Measurements from ENCODE around the gene KIRREL1.

The KIRREL1 gene

DNA sequence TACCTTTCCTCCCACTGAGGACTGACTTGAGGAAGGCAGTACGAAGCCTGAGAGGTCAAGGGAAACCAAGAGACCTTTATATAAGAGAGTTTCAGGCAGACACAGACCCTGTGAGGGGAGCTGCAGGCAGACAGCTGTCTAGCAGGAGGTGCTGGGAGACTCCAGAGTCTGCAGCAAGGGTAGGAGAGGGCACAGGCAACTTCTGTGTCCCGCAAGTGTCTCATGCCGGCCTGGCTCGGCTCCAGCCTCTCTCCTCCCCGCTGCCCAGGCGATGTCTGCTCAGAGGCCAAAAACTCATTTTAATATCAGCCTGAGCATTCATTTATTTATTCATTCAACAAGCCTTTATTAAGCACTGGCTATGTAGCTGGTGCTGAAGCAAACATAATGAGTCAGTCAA lies 83.0 kb downstream of the KIRREL1 start:
- no peaks in the 10 kb centered on the region for H3K9me3 ChIP-seq (ENCODE audit: control extremely low read depth in 1 of 5, control insufficient read depth in 4 of 5, insufficient read depth in 2 of 5, low read depth in 1 of 5, low read length in 4 of 5)
- no peak overlapping the region for H3K4me3 ChIP-seq (ENCODE audit: control insufficient read depth in 1 of 7, extremely low read depth in 1 of 7, insufficient read depth in 4 of 7, low read depth in 2 of 7, low read length in 6 of 7)
- no peak overlapping the region for H3K27ac ChIP-seq (ENCODE audit: insufficient read depth in 1 of 2, low read depth in 1 of 2, low read length in 2 of 2, poor library complexity in 1 of 2, severe bottlenecking in 2 of 2)
- ChIA-PET POLR2A (no interaction called here), CTCF (interaction anchor here (0.6 to 2.4 kb wide), 8 partner anchors 8 to 113 kb away, joined by 3 to 9 read pairs (median 3); no protein-coding TSS in a partner anchor)
- H3K36me3 ChIP-seq (ENCODE audit: control insufficient read depth in 4 of 4, insufficient read depth in 4 of 4, low read length in 3 of 4), result no peaks in the 10 kb centered on the region
- peaks cover 0 to 5% (median under 1%) of the 10 kb centered on the region in 4 experiments for H3K4me1 ChIP-seq (ENCODE audit: control extremely low read depth in 1 of 4, control insufficient read depth in 4 of 4, insufficient read depth in 4 of 4, low read length in 3 of 4)
- WGBS (ENCODE audit: insufficient coverage), result 100% methylated on average over 1 of the region's 6 CpGs
- no peak for DNase-seq
- H3K27me3 ChIP-seq (replicated peaks in 2 of 5; ENCODE audit: control insufficient read depth in 4 of 5, insufficient read depth in 5 of 5, low read length in 4 of 5), result no peaks in the 10 kb centered on the region

- CTCF ChIA-PET, result interaction anchor here (0.7 to 1.9 kb wide), 8 partner anchors 9 to 94 kb away, joined by 3 to 11 read pairs (median 3); no protein-coding TSS in a partner anchor
- H3K27me3 ChIP-seq (replicated peaks in 2 of 5; ENCODE audit: control insufficient read depth in 4 of 5, insufficient read depth in 5 of 5, low read length in 4 of 5), result no peaks in the 10 kb centered on the region
- WGBS (ENCODE audit: insufficient coverage), result 93% methylated on average over 20 of the region's 22 CpGs
- H3K27ac ChIP-seq (ENCODE audit: insufficient read depth in 1 of 2, low read depth in 1 of 2, low read length in 2 of 2, poor library complexity in 1 of 2, severe bottlenecking in 2 of 2), result no peak overlapping the region
- POLR2A ChIA-PET, result no interaction called here
- H3K36me3 ChIP-seq (ENCODE audit: control insufficient read depth in 4 of 4, insufficient read depth in 4 of 4, low read length in 3 of 4), result no peaks in the 10 kb centered on the region
- no peak for DNase-seq
- H3K4me1 ChIP-seq (ENCODE audit: control extremely low read depth in 1 of 4, control insufficient read depth in 4 of 4, insufficient read depth in 4 of 4, low read length in 3 of 4), result peaks cover 0 to 5% (median under 1%) of the 10 kb centered on the region in 4 experiments
- H3K9me3 ChIP-seq (ENCODE audit: control extremely low read depth in 1 of 5, control insufficient read depth in 4 of 5, insufficient read depth in 2 of 5, low read depth in 1 of 5, low read length in 4 of 5), result no peaks in the 10 kb centered on the region
- no peak overlapping the region for H3K4me3 ChIP-seq (ENCODE audit: control insufficient read depth in 1 of 7, extremely low read depth in 1 of 7, insufficient read depth in 4 of 7, low read depth in 2 of 7, low read length in 6 of 7)
Observed at GRCh38 chr1:158077411-158078256, 84.2 kb downstream of the KIRREL1 start.

GRCh38 chr1:158078569-158079080 lies 85.2 kb downstream of the KIRREL1 start:
- POLR2A ChIA-PET, result no interaction called here
- Histone ChIP-seq H3K27me3 (replicated peaks in 2 of 5; ENCODE audit: control insufficient read depth in 4 of 5, insufficient read depth in 5 of 5, low read length in 4 of 5) (no peaks in the 10 kb centered on the region), H3K9me3 (ENCODE audit: control extremely low read depth in 1 of 5, control insufficient read depth in 4 of 5, insufficient read depth in 2 of 5, low read depth in 1 of 5, low read length in 4 of 5) (no peaks in the 10 kb centered on the region), H3K4me1 (ENCODE audit: control extremely low read depth in 1 of 4, control insufficient read depth in 4 of 4, insufficient read depth in 4 of 4, low read length in 3 of 4) (peaks cover 0 to 5% (median under 1%) of the 10 kb centered on the region in 4 experiments), H3K4me3 (ENCODE audit: control insufficient read depth in 1 of 7, extremely low read depth in 1 of 7, insufficient read depth in 4 of 7, low read depth in 2 of 7, low read length in 6 of 7) (no peak overlapping the region), H3K27ac (ENCODE audit: insufficient read depth in 1 of 2, low read depth in 1 of 2, low read length in 2 of 2, poor library complexity in 1 of 2, severe bottlenecking in 2 of 2) (no peak overlapping the region), H3K36me3 (ENCODE audit: control insufficient read depth in 4 of 4, insufficient read depth in 4 of 4, low read length in 3 of 4) (no peaks in the 10 kb centered on the region)
- DNase-seq, result peak in 2 of 3 donors; percentile 10 to 34
- 62% methylated on average over 3 of the region's 4 CpGs for WGBS (ENCODE audit: insufficient coverage)
- CTCF ChIA-PET, result interaction anchor here (1.3 to 1.9 kb wide), 2 partner anchors 28 to 86 kb away, joined by 3 to 11 read pairs; no protein-coding TSS in a partner anchor

DNA sequence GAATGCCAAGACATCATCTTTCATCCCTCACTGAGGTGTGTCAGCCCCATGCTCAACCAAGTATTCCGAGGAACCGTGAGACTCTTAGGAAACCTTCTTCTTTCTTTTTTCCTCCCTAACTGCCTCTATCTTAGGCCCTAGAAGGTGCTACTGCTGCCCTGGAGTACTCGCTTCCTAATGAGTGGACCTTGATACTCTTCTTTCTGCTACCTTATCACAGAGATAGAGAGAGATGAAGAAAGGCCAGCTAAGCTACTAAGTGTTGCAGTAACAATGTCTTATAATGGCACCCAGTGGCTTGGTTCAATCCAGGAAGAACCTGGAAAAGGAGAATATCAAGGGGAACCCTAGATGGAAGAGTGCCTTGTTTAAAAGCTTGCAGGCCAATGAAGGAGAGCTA lies 86.6 kb downstream of the KIRREL1 start:
- ChIA-PET POLR2A (no interaction called here), CTCF (interaction anchor here (0.8 kb wide), 1 partner anchor 88 kb away, joined by 4 read pairs; no protein-coding TSS in a partner anchor)
- Histone ChIP-seq H3K9me3 (ENCODE audit: control extremely low read depth in 1 of 5, control insufficient read depth in 4 of 5, insufficient read depth in 2 of 5, low read depth in 1 of 5, low read length in 4 of 5) (no peaks in the 10 kb centered on the region), H3K4me1 (ENCODE audit: control extremely low read depth in 1 of 4, control insufficient read depth in 4 of 4, insufficient read depth in 4 of 4, low read length in 3 of 4) (peaks cover 0 to 5% (median under 1%) of the 10 kb centered on the region in 4 experiments), H3K27ac (ENCODE audit: insufficient read depth in 1 of 2, low read depth in 1 of 2, low read length in 2 of 2, poor library complexity in 1 of 2, severe bottlenecking in 2 of 2) (no peak overlapping the region), H3K36me3 (ENCODE audit: control insufficient read depth in 4 of 4, insufficient read depth in 4 of 4, low read length in 3 of 4) (peaks cover 0 to 4% (median 0%) of the 10 kb centered on the region in 4 experiments), H3K27me3 (replicated peaks in 2 of 5; ENCODE audit: control insufficient read depth in 4 of 5, insufficient read depth in 5 of 5, low read length in 4 of 5) (no peaks in the 10 kb centered on the region), H3K4me3 (ENCODE audit: control insufficient read depth in 1 of 7, extremely low read depth in 1 of 7, insufficient read depth in 4 of 7, low read depth in 2 of 7, low read length in 6 of 7) (no peak overlapping the region)
- WGBS (ENCODE audit: insufficient coverage), result 100% methylated on average over 2 of the region's 3 CpGs
- DNase-seq, result no peak

- H3K9me3 ChIP-seq (ENCODE audit: control extremely low read depth in 1 of 5, control insufficient read depth in 4 of 5, insufficient read depth in 2 of 5, low read depth in 1 of 5, low read length in 4 of 5), result no peaks in the 10 kb centered on the region
- peaks cover 0 to 2% (median 0%) of the 10 kb centered on the region in 4 experiments for H3K4me1 ChIP-seq (ENCODE audit: control extremely low read depth in 1 of 4, control insufficient read depth in 4 of 4, insufficient read depth in 4 of 4, low read length in 3 of 4)
- 94% methylated on average over 3 of the region's 8 CpGs for WGBS (ENCODE audit: insufficient coverage)
- POLR2A ChIA-PET, result no interaction called here
- no peak overlapping the region for H3K27ac ChIP-seq (ENCODE audit: insufficient read depth in 1 of 2, low read depth in 1 of 2, low read length in 2 of 2, poor library complexity in 1 of 2, severe bottlenecking in 2 of 2)
- H3K4me3 ChIP-seq (ENCODE audit: control insufficient read depth in 1 of 7, extremely low read depth in 1 of 7, insufficient read depth in 4 of 7, low read depth in 2 of 7, low read length in 6 of 7), result no peak overlapping the region
- no peaks in the 10 kb centered on the region for H3K27me3 ChIP-seq (replicated peaks in 2 of 5; ENCODE audit: control insufficient read depth in 4 of 5, insufficient read depth in 5 of 5, low read length in 4 of 5)
- CTCF ChIA-PET, result interaction anchor here (0.9 to 6.9 kb wide), 10 partner anchors 9 to 124 kb away, joined by 3 to 84 read pairs (median 4); no protein-coding TSS in a partner anchor
- peaks cover 0 to 8% (median 1%) of the 10 kb centered on the region in 4 experiments for H3K36me3 ChIP-seq (ENCODE audit: control insufficient read depth in 4 of 4, insufficient read depth in 4 of 4, low read length in 3 of 4)
- DNase-seq, result no peak
Observed at GRCh38 chr1:158084336-158084735, 90.9 kb downstream of the KIRREL1 start.

GRCh38 chr1:158084747-158085146 lies 91.3 kb downstream of the KIRREL1 start:
- no peak for DNase-seq
- POLR2A ChIA-PET, result no interaction called here
- Histone ChIP-seq H3K27me3 (replicated peaks in 2 of 5; ENCODE audit: control insufficient read depth in 4 of 5, insufficient read depth in 5 of 5, low read length in 4 of 5) (no peaks in the 10 kb centered on the region), H3K4me1 (ENCODE audit: control extremely low read depth in 1 of 4, control insufficient read depth in 4 of 4, insufficient read depth in 4 of 4, low read length in 3 of 4) (peaks cover 0 to 2% (median 0%) of the 10 kb centered on the region in 4 experiments), H3K36me3 (ENCODE audit: control insufficient read depth in 4 of 4, insufficient read depth in 4 of 4, low read length in 3 of 4) (peaks cover 0 to 8% (median 2%) of the 10 kb centered on the region in 4 experiments), H3K27ac (ENCODE audit: insufficient read depth in 1 of 2, low read depth in 1 of 2, low read length in 2 of 2, poor library complexity in 1 of 2, severe bottlenecking in 2 of 2) (no peak overlapping the region), H3K9me3 (ENCODE audit: control extremely low read depth in 1 of 5, control insufficient read depth in 4 of 5, insufficient read depth in 2 of 5, low read depth in 1 of 5, low read length in 4 of 5) (no peaks in the 10 kb centered on the region), H3K4me3 (ENCODE audit: control insufficient read depth in 1 of 7, extremely low read depth in 1 of 7, insufficient read depth in 4 of 7, low read depth in 2 of 7, low read length in 6 of 7) (no peak overlapping the region)
- CTCF ChIA-PET, result interaction anchor here (0.9 to 6.9 kb wide), 8 partner anchors 9 to 124 kb away, joined by 3 to 84 read pairs (median 4); no protein-coding TSS in a partner anchor
- 100% methylated on average over 4 of the region's 4 CpGs for WGBS (ENCODE audit: insufficient coverage)
